Suprapubic skin (tissue), 3 donors: Measurements from ENCODE around the gene KRT76.

Experiments
- POLR2AphosphoS5 ChIP-seq, 3 donors: sonication (generic); formaldehyde crosslinking; IDR thresholded peaks; one replicate each; pipeline ENCODE4 v1.6.1; 2017; ENCODE audit warnings: antibody characterized with exemption in 3 of 3
- TF ChIP-seq, protein P1 (sequence below), 2 donors: fragments of 200-600 bp in 1 of 2; fragments of 450-650 bp in 1 of 2; sonication (generic) in 1 of 2; IDR thresholded peaks; one replicate each; pipeline ENCODE4 v1.5.1; 2016 to 2019; ENCODE audit warnings: antibody characterized with exemption in 2 of 2, mild to moderate bottlenecking in 1 of 2, moderate library complexity in 1 of 2

- no peak for TF ChIP-seq POLR2AphosphoS5 (IDR thresholded peaks at IDR 0.05)
- TF ChIP-seq, protein P1, sequence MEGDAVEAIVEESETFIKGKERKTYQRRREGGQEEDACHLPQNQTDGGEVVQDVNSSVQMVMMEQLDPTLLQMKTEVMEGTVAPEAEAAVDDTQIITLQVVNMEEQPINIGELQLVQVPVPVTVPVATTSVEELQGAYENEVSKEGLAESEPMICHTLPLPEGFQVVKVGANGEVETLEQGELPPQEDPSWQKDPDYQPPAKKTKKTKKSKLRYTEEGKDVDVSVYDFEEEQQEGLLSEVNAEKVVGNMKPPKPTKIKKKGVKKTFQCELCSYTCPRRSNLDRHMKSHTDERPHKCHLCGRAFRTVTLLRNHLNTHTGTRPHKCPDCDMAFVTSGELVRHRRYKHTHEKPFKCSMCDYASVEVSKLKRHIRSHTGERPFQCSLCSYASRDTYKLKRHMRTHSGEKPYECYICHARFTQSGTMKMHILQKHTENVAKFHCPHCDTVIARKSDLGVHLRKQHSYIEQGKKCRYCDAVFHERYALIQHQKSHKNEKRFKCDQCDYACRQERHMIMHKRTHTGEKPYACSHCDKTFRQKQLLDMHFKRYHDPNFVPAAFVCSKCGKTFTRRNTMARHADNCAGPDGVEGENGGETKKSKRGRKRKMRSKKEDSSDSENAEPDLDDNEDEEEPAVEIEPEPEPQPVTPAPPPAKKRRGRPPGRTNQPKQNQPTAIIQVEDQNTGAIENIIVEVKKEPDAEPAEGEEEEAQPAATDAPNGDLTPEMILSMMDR (IDR thresholded peaks at IDR 0.05), result no peak
Measured at GRCh38 chr12:52756281-52756960, 20.7 kb downstream of the KRT76 start.
